ENCODE data around the gene TSPOAP1.

TSPOAP1 gene

DNA sequence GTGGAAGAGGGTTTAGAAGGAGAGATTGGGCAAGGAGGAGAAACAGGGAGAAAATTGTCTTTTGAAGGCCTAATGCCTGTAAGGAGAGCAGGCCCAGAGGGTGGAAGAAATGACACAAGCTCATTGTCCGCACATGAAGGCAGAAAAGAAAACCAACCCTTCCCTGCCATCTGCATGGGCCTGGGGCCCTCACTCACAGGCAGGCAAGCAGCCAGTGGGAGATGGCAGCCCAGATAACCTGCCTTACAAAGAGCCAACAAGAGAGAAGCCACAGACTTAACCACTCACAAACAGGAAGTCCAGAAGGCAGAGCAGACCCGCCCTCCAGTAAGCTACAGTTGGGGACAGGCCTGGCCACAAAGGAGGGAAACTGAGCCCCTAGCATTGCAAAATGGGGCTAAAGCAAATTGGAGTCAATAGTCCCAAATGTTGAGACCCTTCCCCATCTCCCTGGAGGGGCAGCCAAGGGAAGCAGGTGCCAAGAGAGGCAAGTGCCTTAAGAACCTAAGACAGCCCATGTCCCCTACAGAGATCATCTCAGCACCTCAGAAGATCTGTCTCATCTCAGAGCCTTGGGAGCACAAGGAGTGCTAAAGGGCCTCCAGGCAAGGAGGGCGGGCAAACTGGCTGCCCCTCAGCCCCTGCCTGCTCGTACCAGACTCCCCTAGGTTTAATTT lies 7.3 kb upstream of the TSPOAP1 start:
- no peak for TF ChIP-seq CTCF (IDR thresholded peaks at IDR 0.05; ENCODE audit: insufficient read depth, low read depth, low read length, missing control alignments)
- DNase-seq (ENCODE audit: low read depth): peak; percentile 93
- H3K4me3 ChIP-seq (ENCODE audit: low read depth, low read length): peak overlapping the region; percentile 94

- DNase-seq (ENCODE audit: low read depth): peak; percentile 83
- no peak for TF ChIP-seq CTCF (IDR thresholded peaks at IDR 0.05; ENCODE audit: insufficient read depth, low read depth, low read length, missing control alignments)
- H3K4me3 ChIP-seq (ENCODE audit: low read depth, low read length): peak overlapping the region; percentile 94
Measured at GRCh38 chr17:58335061-58335731, 6.6 kb upstream of the TSPOAP1 start.

- no peak for TF ChIP-seq CTCF (IDR thresholded peaks at IDR 0.05; ENCODE audit: insufficient read depth, low read depth, low read length, missing control alignments)
- peak; percentile 57 for DNase-seq (ENCODE audit: low read depth)
- peak overlapping the region; percentile 94 for H3K4me3 ChIP-seq (ENCODE audit: low read depth, low read length)
Measured at GRCh38 chr17:58334661-58335060, 6.1 kb upstream of the TSPOAP1 start.

DNA sequence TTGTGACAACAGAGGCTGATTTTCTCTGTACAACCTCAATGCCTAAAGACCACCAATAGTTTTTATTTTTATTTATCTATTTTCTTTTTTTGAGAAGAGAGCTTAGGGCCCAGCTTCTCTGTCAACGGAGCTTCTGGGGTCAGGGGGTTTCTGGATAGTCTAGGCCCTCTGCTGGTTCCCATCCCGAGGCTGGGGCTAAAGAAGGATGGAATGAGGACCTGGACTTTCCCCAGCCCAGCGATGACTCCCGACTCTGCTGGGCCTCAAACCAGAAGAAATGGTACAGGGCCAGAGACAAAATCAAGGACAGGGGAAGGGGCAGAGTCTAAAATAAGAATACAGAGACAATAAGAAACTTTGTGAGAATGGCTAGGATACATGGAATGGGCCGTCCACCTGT lies 5.7 kb upstream of the TSPOAP1 start:
- peak overlapping the region; percentile 94 for H3K4me3 ChIP-seq (ENCODE audit: low read depth, low read length)
- TF ChIP-seq CTCF (IDR thresholded peaks at IDR 0.05; ENCODE audit: insufficient read depth, low read depth, low read length, missing control alignments): no peak
- DNase-seq (ENCODE audit: low read depth): no peak

DNA sequence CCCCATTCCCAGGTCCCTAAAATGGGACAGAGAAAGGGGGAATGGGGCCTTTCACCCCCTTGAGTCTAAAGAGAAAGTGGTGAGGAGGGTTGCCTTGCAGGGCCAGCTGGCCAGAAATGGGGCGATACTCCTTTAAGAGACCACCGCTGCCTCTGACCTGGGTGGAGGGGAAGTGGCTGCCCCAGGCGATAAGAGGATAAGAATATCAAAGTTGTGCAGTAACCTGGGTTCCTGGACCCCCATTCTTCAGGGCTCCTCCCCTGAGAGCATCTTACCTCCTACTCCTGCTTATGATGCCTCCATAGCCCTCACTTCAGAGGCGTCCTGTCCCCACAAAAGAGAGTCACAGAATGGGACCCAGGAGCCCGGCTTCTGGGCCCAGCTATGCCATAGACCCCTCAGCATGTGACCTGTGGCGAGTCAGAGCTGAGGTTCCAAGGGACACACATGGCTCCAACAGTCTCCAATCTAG lies 5.2 kb upstream of the TSPOAP1 start:
- TF ChIP-seq CTCF (IDR thresholded peaks at IDR 0.05; ENCODE audit: insufficient read depth, low read depth, low read length, missing control alignments): no peak
- DNase-seq (ENCODE audit: low read depth): peak; percentile 61
- peak overlapping the region; percentile 94 for H3K4me3 ChIP-seq (ENCODE audit: low read depth, low read length)

DNA sequence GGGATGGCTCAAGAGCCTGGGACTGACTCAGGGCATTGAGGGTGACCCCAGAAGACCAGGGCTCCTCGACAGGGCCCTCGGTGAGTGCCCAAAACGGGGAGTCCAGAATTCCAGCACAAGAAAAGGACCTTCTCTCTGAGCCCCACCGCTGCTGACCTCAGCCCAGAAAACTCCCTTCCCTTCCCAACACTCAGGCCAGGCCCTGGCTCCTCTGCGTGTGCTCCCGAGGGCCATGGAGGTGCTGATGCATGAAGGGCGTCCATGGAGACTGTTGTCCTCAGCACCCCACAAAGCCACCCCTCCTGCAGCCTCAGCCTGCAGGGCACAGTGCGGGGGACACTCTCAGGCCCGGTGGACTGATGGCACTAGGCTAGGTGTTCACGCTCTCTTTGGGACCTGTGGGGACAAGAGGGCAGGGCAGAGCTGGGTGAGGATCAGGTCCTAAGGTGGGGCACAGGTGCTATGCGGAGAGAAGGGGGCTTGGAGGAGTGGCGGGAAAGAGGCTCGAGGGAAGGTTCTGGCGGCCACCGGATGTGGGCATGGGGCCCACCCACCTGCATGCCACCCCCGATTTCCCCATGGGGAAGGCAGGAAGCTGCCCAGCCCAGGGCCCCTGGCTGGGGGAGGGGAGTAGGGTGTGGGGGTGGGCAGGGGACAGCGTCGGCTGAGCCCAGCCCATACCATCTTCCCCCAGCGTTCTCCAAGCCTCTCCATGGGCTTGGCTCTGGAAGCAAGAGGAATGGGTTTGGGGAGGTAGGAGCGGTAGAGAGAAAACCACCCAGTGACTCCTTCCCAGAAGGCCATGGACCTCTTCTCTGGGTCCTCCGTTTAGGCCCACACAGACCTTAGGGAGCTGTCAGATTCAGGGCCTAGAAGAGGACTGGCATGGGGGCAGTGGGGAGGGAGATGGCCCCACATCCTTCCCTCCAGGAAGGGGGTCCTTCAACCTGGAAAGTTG lies 4.5 kb upstream of the TSPOAP1 start:
- TF ChIP-seq CTCF (IDR thresholded peaks at IDR 0.05; ENCODE audit: insufficient read depth, low read depth, low read length, missing control alignments): no peak
- peak overlapping the region; percentile 94 for H3K4me3 ChIP-seq (ENCODE audit: low read depth, low read length)
- DNase-seq (ENCODE audit: low read depth): peak; percentile 85
